Smooth muscle cell (in vitro differentiated cells): ENCODE results near the gene DYNLRB1. TPM values are rescaled to one million over a fixed set of nuclear protein-coding genes. Genes with fewer than 3 reads are reported as not detected.

Experiments used
- DNase-seq: peaks from one replicate; lab custom pipeline; 2025; ENCODE audit not compliant: unreplicated experiment; lab: John Stamatoyannopoulos, UW
- H2AFZ ChIP-seq: fragments of 200-600 bp; sonication (generic); 2 replicates; pipeline ENCODE4 v1.6.0; 2016; ENCODE audit warnings: antibody characterized with exemption, low read depth, mild to moderate bottlenecking
- H3F3A ChIP-seq: fragments of 200-600 bp; sonication (generic); 2 replicates; pipeline ENCODE4 v1.6.0; 2017; ENCODE audit warnings: antibody characterized with exemption, low read depth
- H3K27ac ChIP-seq: fragments of 200-600 bp; sonication (generic); 2 replicates; pipeline ENCODE4 v1.5.1; 2016; ENCODE audit warnings: low read depth, mild to moderate bottlenecking
- H3K27me3 ChIP-seq: fragments of 200-600 bp; sonication (generic); 2 replicates; pipeline ENCODE4 v1.6.1; 2016; ENCODE audit warnings: low read depth, mild to moderate bottlenecking
- H3K36me3 ChIP-seq: fragments of 200-600 bp; sonication (generic); 2 replicates; pipeline ENCODE4 v1.5.1; 2016; ENCODE audit warnings: low read depth
- H3K4me1 ChIP-seq: fragments of 200-600 bp; sonication (generic); 2 replicates; pipeline ENCODE4 v1.5.1; 2016; ENCODE audit warnings: low read depth
- H3K4me2 ChIP-seq: fragments of 200-600 bp; sonication (generic); 2 replicates; pipeline ENCODE4 v1.6.0; 2016; ENCODE audit warnings: mild to moderate bottlenecking
- H3K4me3 ChIP-seq: fragments of 200-600 bp; sonication (generic); 2 replicates; pipeline ENCODE4 v1.5.1; 2016; ENCODE audit warnings: mild to moderate bottlenecking
- H3K79me2 ChIP-seq: fragments of 200-600 bp; sonication (generic); 2 replicates; pipeline ENCODE4 v1.6.0; 2016; ENCODE audit warnings: low read depth, mild to moderate bottlenecking
- H3K9ac ChIP-seq: fragments of 200-600 bp; sonication (generic); 2 replicates; pipeline ENCODE4 v1.6.0; 2016; ENCODE audit warnings: low read depth
- H3K9me3 ChIP-seq: fragments of 200-600 bp; sonication (generic); replicated peaks from 2 replicates; pipeline ENCODE4 v1.5.1; 2016; ENCODE audit warnings: low read depth
- H4K20me1 ChIP-seq: fragments of 200-600 bp; sonication (generic); 2 replicates; pipeline ENCODE4 v1.6.0; 2016; ENCODE audit warnings: low read depth
- CTCF ChIP-seq: fragments of 200-600 bp; sonication (generic); IDR thresholded peaks from 2 replicates; pipeline ENCODE4 v1.5.1; 2017; ENCODE audit warnings: borderline replicate concordance, mild to moderate bottlenecking, antibody characterized with exemption; ENCODE audit not compliant: insufficient read depth, poor library complexity, severe bottlenecking
- WGBS: methylation state at CpG from one replicate; pipeline ENCODE4 v1.1.7; 2016; ENCODE audit warnings: low lambda C conversion rate; 5-methylcytosine and 5-hydroxymethylcytosine counted together
- polyA plus RNA-seq: library from polyadenylated mRNA; unstranded; fragments of >200 nt; fragmentation: Nextera tagmentation; extraction: Ambion mirVana; gene quantifications from 2 replicates; pipeline ENCODE4 v1.2.1, GENCODE V29; 2016
- total RNA-seq: library from RNA; depleted of rRNA; stranded (reverse); fragments of >200 nt; gene quantifications from 2 replicates; pipeline ENCODE4 v1.2.3, GENCODE V29; 2014

DYNLRB1 gene
- total and polyA plus RNA-seq, 2 experiments from 2014 or later: 202 to 224 TPM

GRCh38 chr20:34525709-34526416 lies 9.6 kb downstream of the DYNLRB1 start:
- Histone ChIP-seq H3K4me2 (peak overlapping the region; percentile 48), H4K20me1 (peaks cover 96% of the 10 kb centered on the region), H3K9ac (peak overlapping the region; percentile 14), H3K36me3 (no peaks in the 10 kb centered on the region), H3K4me1 (no peaks in the 10 kb centered on the region), H3F3A (peaks cover 9% of the 10 kb centered on the region), H3K9me3 (no peaks in the 10 kb centered on the region), H3K27me3 (no peaks in the 10 kb centered on the region), H3K79me2 (peaks cover 55% of the 10 kb centered on the region), H3K4me3 (no peak overlapping the region), H2AFZ (no peak overlapping the region), H3K27ac (peak overlapping the region; percentile 71)
- no peak for DNase-seq
- 38% methylated on average over 14 of the region's 14 CpGs for WGBS
- TF ChIP-seq CTCF: no peak

- H3K9ac ChIP-seq: no peak overlapping the region
- peak overlapping the region; percentile 35 for H3K4me2 ChIP-seq
- H3K27me3 ChIP-seq: no peaks in the 10 kb centered on the region
- peaks cover 96% of the 10 kb centered on the region for H4K20me1 ChIP-seq
- peaks cover 9% of the 10 kb centered on the region for H3F3A ChIP-seq
- H3K4me3 ChIP-seq: no peak overlapping the region
- DNase-seq: no peak
- no peak overlapping the region for H2AFZ ChIP-seq
- 77% methylated on average over 5 of the region's 5 CpGs for whole genome bisulfite sequencing
- no peaks in the 10 kb centered on the region for H3K36me3 ChIP-seq
- H3K79me2 ChIP-seq: peaks cover 53% of the 10 kb centered on the region
- peak overlapping the region; percentile 71 for H3K27ac ChIP-seq
- no peaks in the 10 kb centered on the region for H3K4me1 ChIP-seq
- H3K9me3 ChIP-seq: no peaks in the 10 kb centered on the region
- no peak for TF ChIP-seq CTCF
Observed at GRCh38 chr20:34526466-34526865, 10.2 kb downstream of the DYNLRB1 start.

- Histone ChIP-seq H3K36me3 (no peaks in the 10 kb centered on the region), H3K9ac (no peak overlapping the region), H3F3A (peaks cover 9% of the 10 kb centered on the region), H3K27ac (peak overlapping the region; percentile 71), H4K20me1 (peaks cover 96% of the 10 kb centered on the region), H2AFZ (no peak overlapping the region), H3K4me2 (no peak overlapping the region), H3K79me2 (peaks cover 49% of the 10 kb centered on the region), H3K9me3 (no peaks in the 10 kb centered on the region), H3K4me3 (no peak overlapping the region), H3K27me3 (no peaks in the 10 kb centered on the region), H3K4me1 (no peaks in the 10 kb centered on the region)
- DNase-seq: no peak
- no peak for TF ChIP-seq CTCF
- WGBS: 95% methylated on average over 10 of the region's 10 CpGs
Observed at GRCh38 chr20:34527016-34527415, 10.8 kb downstream of the DYNLRB1 start.

- H3F3A ChIP-seq: peaks cover 9% of the 10 kb centered on the region
- H3K4me3 ChIP-seq: no peak overlapping the region
- peaks cover 96% of the 10 kb centered on the region for H4K20me1 ChIP-seq
- no peak overlapping the region for H2AFZ ChIP-seq
- no peaks in the 10 kb centered on the region for H3K36me3 ChIP-seq
- H3K4me2 ChIP-seq: no peak overlapping the region
- H3K4me1 ChIP-seq: no peaks in the 10 kb centered on the region
- no peaks in the 10 kb centered on the region for H3K9me3 ChIP-seq
- WGBS: 89% methylated on average over 5 of the region's 5 CpGs
- H3K79me2 ChIP-seq: peaks cover 36% of the 10 kb centered on the region
- no peaks in the 10 kb centered on the region for H3K27me3 ChIP-seq
- no peak for TF ChIP-seq CTCF
- no peak overlapping the region for H3K27ac ChIP-seq
- H3K9ac ChIP-seq: no peak overlapping the region
- no peak for DNase-seq
Observed at GRCh38 chr20:34528921-34529297, 12.7 kb downstream of the DYNLRB1 start.
